ENCODE data around the gene MFAP1.
A peak's percentile ranks its signal among the peaks of the same experiment; 100 is the strongest.

The MFAP1 gene

GRCh38 chr15:43771816-43772215, 52.7 kb downstream of the MFAP1 start:
- ChIA-PET CTCF (interaction anchor here (1.2 to 2.2 kb wide), 3 partner anchors 10 to 17 kb away, joined by 3 to 12 read pairs (median 7); no protein-coding TSS in a partner anchor), POLR2A (no interaction called here)
- 95% methylated on average over 2 of the region's 2 CpGs for WGBS (ENCODE audit: insufficient coverage)
- Histone ChIP-seq H3K4me1 (ENCODE audit: control extremely low read depth in 1 of 4, control insufficient read depth in 4 of 4, insufficient read depth in 4 of 4, low read length in 3 of 4) (peaks cover 0 to 8% (median 7%) of the 10 kb centered on the region in 4 experiments), H3K27ac (ENCODE audit: insufficient read depth in 1 of 2, low read depth in 1 of 2, low read length in 2 of 2, poor library complexity in 1 of 2, severe bottlenecking in 2 of 2) (no peak overlapping the region), H3K9me3 (ENCODE audit: control extremely low read depth in 1 of 5, control insufficient read depth in 4 of 5, insufficient read depth in 2 of 5, low read depth in 1 of 5, low read length in 4 of 5) (no peaks in the 10 kb centered on the region), H3K36me3 (ENCODE audit: control insufficient read depth in 4 of 4, insufficient read depth in 4 of 4, low read length in 3 of 4) (peaks cover 9 to 66% (median 40%) of the 10 kb centered on the region in 4 experiments), H3K4me3 (ENCODE audit: control insufficient read depth in 1 of 7, extremely low read depth in 1 of 7, insufficient read depth in 4 of 7, low read depth in 2 of 7, low read length in 6 of 7) (no peak overlapping the region), H3K27me3 (replicated peaks in 2 of 5; ENCODE audit: control insufficient read depth in 4 of 5, insufficient read depth in 5 of 5, low read length in 4 of 5) (no peaks in the 10 kb centered on the region)
- no peak for DNase-seq

- Histone ChIP-seq H3K27me3 (replicated peaks in 2 of 5; ENCODE audit: control insufficient read depth in 4 of 5, insufficient read depth in 5 of 5, low read length in 4 of 5) (no peaks in the 10 kb centered on the region), H3K4me3 (ENCODE audit: control insufficient read depth in 1 of 7, extremely low read depth in 1 of 7, insufficient read depth in 4 of 7, low read depth in 2 of 7, low read length in 6 of 7) (no peak overlapping the region), H3K4me1 (ENCODE audit: control extremely low read depth in 1 of 4, control insufficient read depth in 4 of 4, insufficient read depth in 4 of 4, low read length in 3 of 4) (no peaks in the 10 kb centered on the region), H3K9me3 (ENCODE audit: control extremely low read depth in 1 of 5, control insufficient read depth in 4 of 5, insufficient read depth in 2 of 5, low read depth in 1 of 5, low read length in 4 of 5) (no peaks in the 10 kb centered on the region), H3K36me3 (ENCODE audit: control insufficient read depth in 4 of 4, insufficient read depth in 4 of 4, low read length in 3 of 4) (peaks cover 24 to 87% (median 57%) of the 10 kb centered on the region in 4 experiments), H3K27ac (ENCODE audit: insufficient read depth in 1 of 2, low read depth in 1 of 2, low read length in 2 of 2, poor library complexity in 1 of 2, severe bottlenecking in 2 of 2) (no peak overlapping the region)
- 83% methylated on average over 1 of the region's 5 CpGs for WGBS (ENCODE audit: insufficient coverage)
- CTCF ChIA-PET, result interaction anchor here (1.2 to 2.2 kb wide), 5 partner anchors 9 to 23 kb away, joined by 3 to 12 read pairs (median 5); no protein-coding TSS in a partner anchor
- DNase-seq, result peak; percentile 64 to 78 (median 74)
- POLR2A ChIA-PET, result interaction anchor here (1.5 kb wide), 1 partner anchor 23 kb away, joined by 4 read pairs; no protein-coding TSS in a partner anchor
These were observed 54.8 kb downstream of the MFAP1 start for GRCh38 chr15:43769584-43770228.

- WGBS (ENCODE audit: insufficient coverage), result 100% methylated on average over 1 of the region's 2 CpGs
- no peaks in the 10 kb centered on the region for H3K27me3 ChIP-seq (replicated peaks in 2 of 5; ENCODE audit: control insufficient read depth in 4 of 5, insufficient read depth in 5 of 5, low read length in 4 of 5)
- no peak overlapping the region for H3K27ac ChIP-seq (ENCODE audit: insufficient read depth in 1 of 2, low read depth in 1 of 2, low read length in 2 of 2, poor library complexity in 1 of 2, severe bottlenecking in 2 of 2)
- H3K4me3 ChIP-seq (ENCODE audit: control insufficient read depth in 1 of 7, extremely low read depth in 1 of 7, insufficient read depth in 4 of 7, low read depth in 2 of 7, low read length in 6 of 7), result no peak overlapping the region
- H3K36me3 ChIP-seq (ENCODE audit: control insufficient read depth in 4 of 4, insufficient read depth in 4 of 4, low read length in 3 of 4), result peaks cover 26 to 83% (median 57%) of the 10 kb centered on the region in 4 experiments
- POLR2A ChIA-PET, result interaction anchor here (0.9 to 1.4 kb wide), 2 partner anchors 9 to 11 kb away, joined by 3 to 10 read pairs; no protein-coding TSS in a partner anchor
- H3K9me3 ChIP-seq (ENCODE audit: control extremely low read depth in 1 of 5, control insufficient read depth in 4 of 5, insufficient read depth in 2 of 5, low read depth in 1 of 5, low read length in 4 of 5), result no peaks in the 10 kb centered on the region
- H3K4me1 ChIP-seq (ENCODE audit: control extremely low read depth in 1 of 4, control insufficient read depth in 4 of 4, insufficient read depth in 4 of 4, low read length in 3 of 4), result no peaks in the 10 kb centered on the region
- DNase-seq, result no peak
- CTCF ChIA-PET, result interaction anchor here (1.1 to 2.0 kb wide), 2 partner anchors 10 to 12 kb away, joined by 3 to 13 read pairs; partner anchors contain the start of gene ELL3
These were observed 60.6 kb downstream of the MFAP1 start for GRCh38 chr15:43763819-43764446.

GRCh38 chr15:43762824-43763223, 61.7 kb downstream of the MFAP1 start:
- Histone ChIP-seq H3K36me3 (ENCODE audit: control insufficient read depth in 4 of 4, insufficient read depth in 4 of 4, low read length in 3 of 4) (peaks cover 21 to 82% (median 57%) of the 10 kb centered on the region in 4 experiments), H3K4me3 (ENCODE audit: control insufficient read depth in 1 of 7, extremely low read depth in 1 of 7, insufficient read depth in 4 of 7, low read depth in 2 of 7, low read length in 6 of 7) (no peak overlapping the region), H3K4me1 (ENCODE audit: control extremely low read depth in 1 of 4, control insufficient read depth in 4 of 4, insufficient read depth in 4 of 4, low read length in 3 of 4) (no peaks in the 10 kb centered on the region), H3K9me3 (ENCODE audit: control extremely low read depth in 1 of 5, control insufficient read depth in 4 of 5, insufficient read depth in 2 of 5, low read depth in 1 of 5, low read length in 4 of 5) (no peaks in the 10 kb centered on the region), H3K27me3 (replicated peaks in 2 of 5; ENCODE audit: control insufficient read depth in 4 of 5, insufficient read depth in 5 of 5, low read length in 4 of 5) (no peaks in the 10 kb centered on the region), H3K27ac (ENCODE audit: insufficient read depth in 1 of 2, low read depth in 1 of 2, low read length in 2 of 2, poor library complexity in 1 of 2, severe bottlenecking in 2 of 2) (no peak overlapping the region)
- no peak for DNase-seq
- WGBS (ENCODE audit: insufficient coverage), result 91% methylated on average over 5 of the region's 6 CpGs
- ChIA-PET POLR2A (no interaction called here), CTCF (no interaction called here)

All from common myeloid progenitor, CD34-positive (primary cell).